SK-N-MC (cell line): ENCODE results near the gene PTPRK.
"Not testable (repeated sequence)": the region's sequence is repeated elsewhere in the genome, so short reads cannot be mapped to it uniquely, and the experiment has no call there.

Experiments used
- DNase-seq: peaks from one replicate; pipeline ENCODE4 v3.0.0-alpha.2; 2011; ENCODE audit warnings: low read depth, low spot score
- H3K27ac ChIP-seq: fragments of 200-600 bp; sonication (generic); 2 replicates; pipeline ENCODE4 v1.5.1; 2016; ENCODE audit warnings: mixed run types
- H3K36me3 ChIP-seq: fragments of 200-600 bp; sonication (generic); 2 replicates; pipeline ENCODE4 v1.6.1; 2017; ENCODE audit warnings: antibody characterized with exemption, low read length, mixed read lengths; ENCODE audit not compliant: insufficient read depth
- H3K4me3 ChIP-seq: fragments of 200-600 bp; sonication (generic); 2 replicates; pipeline ENCODE4 v1.5.1; 2016
- H3K9ac ChIP-seq: fragments of 200-600 bp; sonication (generic); 2 replicates; pipeline ENCODE4 v1.8.0; 2017; ENCODE audit warnings: mixed run types, mixed read lengths; ENCODE audit not compliant: insufficient read length
- H3K9me3 ChIP-seq: fragments of 200-600 bp; sonication (generic); 2 replicates; pipeline ENCODE4 v1.6.1; 2017; ENCODE audit warnings: low read depth, mild to moderate bottlenecking, antibody characterized with exemption, low read length, moderate library complexity, mixed read lengths
- EZH2 ChIP-seq: fragments of 200-600 bp; sonication (generic); IDR thresholded peaks from one replicate; pipeline ENCODE4 v1.6.1; 2017; ENCODE audit warnings: antibody characterized with exemption
- FOXP2 ChIP-seq: optimal IDR thresholded peaks from 2 replicates; pipeline ENCODE3; 2011; ENCODE audit warnings: mild to moderate bottlenecking, moderate library complexity; ENCODE audit not compliant: insufficient read depth; ENCODE audit errors: extremely low read length, control extremely low read depth
- POLR2AphosphoS5 ChIP-seq: IDR thresholded peaks from 2 replicates; pipeline ENCODE4 v1.6.1; 2012; ENCODE audit warnings: mild to moderate bottlenecking, low read depth, low read length, borderline replicate concordance

PTPRK gene

GRCh38 chr6:128487055-128487454, 33.3 kb downstream of the PTPRK start:
- no peak overlapping the region for H3K9ac ChIP-seq
- H3K9me3 ChIP-seq = no peaks in the 10 kb centered on the region
- DNase-seq = no peak
- H3K4me3 ChIP-seq = no peak overlapping the region
- H3K27ac ChIP-seq = no peak overlapping the region
- no peaks in the 10 kb centered on the region for H3K36me3 ChIP-seq
- TF ChIP-seq POLR2AphosphoS5 (no peak), EZH2 (no peak), FOXP2 (no peak)

- H3K9me3 ChIP-seq, DNase-seq, H3K27ac ChIP-seq, H3K36me3 ChIP-seq, H3K9ac ChIP-seq, H3K4me3 ChIP-seq: not testable (repeated sequence)
Observed at GRCh38 chr6:128486580-128486979, 33.8 kb downstream of the PTPRK start.

GRCh38 chr6:128483472-128484135, 36.8 kb downstream of the PTPRK start:
- Histone ChIP-seq H3K9me3 (no peaks in the 10 kb centered on the region), H3K36me3 (no peaks in the 10 kb centered on the region), H3K27ac (no peak overlapping the region), H3K9ac (no peak overlapping the region), H3K4me3 (no peak overlapping the region)
- TF ChIP-seq FOXP2 (no peak), POLR2AphosphoS5 (no peak), EZH2 (no peak)
- DNase-seq = no peak

- no peak overlapping the region for H3K27ac ChIP-seq
- no peaks in the 10 kb centered on the region for H3K9me3 ChIP-seq
- H3K4me3 ChIP-seq = no peak overlapping the region
- DNase-seq = no peak
- no peaks in the 10 kb centered on the region for H3K36me3 ChIP-seq
- no peak overlapping the region for H3K9ac ChIP-seq
- TF ChIP-seq EZH2 (no peak), FOXP2 (no peak), POLR2AphosphoS5 (no peak)
Observed at GRCh38 chr6:128482642-128483041, 37.8 kb downstream of the PTPRK start.

GRCh38 chr6:128479991-128480390, 40.4 kb downstream of the PTPRK start:
- no peaks in the 10 kb centered on the region for H3K36me3 ChIP-seq
- H3K9me3 ChIP-seq = no peaks in the 10 kb centered on the region
- no peak overlapping the region for H3K4me3 ChIP-seq
- H3K27ac ChIP-seq = no peak overlapping the region
- no peak overlapping the region for H3K9ac ChIP-seq
- TF ChIP-seq EZH2 (no peak), POLR2AphosphoS5 (no peak), FOXP2 (no peak)
- no peak for DNase-seq

- DNase-seq = no peak
- no peaks in the 10 kb centered on the region for H3K36me3 ChIP-seq
- no peak overlapping the region for H3K9ac ChIP-seq
- no peak overlapping the region for H3K27ac ChIP-seq
- TF ChIP-seq POLR2AphosphoS5 = no peak
- no peak for TF ChIP-seq FOXP2
- TF ChIP-seq EZH2 = no peak
- no peak overlapping the region for H3K4me3 ChIP-seq
- H3K9me3 ChIP-seq = no peaks in the 10 kb centered on the region
Observed at GRCh38 chr6:128479048-128479666, 41.2 kb downstream of the PTPRK start.

- H3K27ac ChIP-seq = no peak overlapping the region
- TF ChIP-seq POLR2AphosphoS5 = no peak
- TF ChIP-seq EZH2 = no peak
- no peak for TF ChIP-seq FOXP2
- H3K36me3 ChIP-seq = no peaks in the 10 kb centered on the region
- no peaks in the 10 kb centered on the region for H3K9me3 ChIP-seq
- no peak for DNase-seq
- no peak overlapping the region for H3K9ac ChIP-seq
- H3K4me3 ChIP-seq = no peak overlapping the region
Observed at GRCh38 chr6:128478230-128479047, 42.0 kb downstream of the PTPRK start.

- Histone ChIP-seq H3K36me3 (no peaks in the 10 kb centered on the region), H3K9ac (no peak overlapping the region), H3K9me3 (no peaks in the 10 kb centered on the region), H3K4me3 (no peak overlapping the region), H3K27ac (no peak overlapping the region)
- TF ChIP-seq FOXP2 (no peak), POLR2AphosphoS5 (no peak), EZH2 (no peak)
- no peak for DNase-seq
Observed at GRCh38 chr6:128474933-128475332, 45.5 kb downstream of the PTPRK start.

GRCh38 chr6:128474481-128474880, 45.9 kb downstream of the PTPRK start:
- Histone ChIP-seq H3K9me3 (no peaks in the 10 kb centered on the region), H3K36me3 (no peaks in the 10 kb centered on the region), H3K27ac (no peak overlapping the region), H3K4me3 (no peak overlapping the region), H3K9ac (no peak overlapping the region)
- DNase-seq = no peak
- TF ChIP-seq FOXP2 (no peak), EZH2 (no peak), POLR2AphosphoS5 (no peak)
